ENCODE data around the gene VAMP2.

DNA sequence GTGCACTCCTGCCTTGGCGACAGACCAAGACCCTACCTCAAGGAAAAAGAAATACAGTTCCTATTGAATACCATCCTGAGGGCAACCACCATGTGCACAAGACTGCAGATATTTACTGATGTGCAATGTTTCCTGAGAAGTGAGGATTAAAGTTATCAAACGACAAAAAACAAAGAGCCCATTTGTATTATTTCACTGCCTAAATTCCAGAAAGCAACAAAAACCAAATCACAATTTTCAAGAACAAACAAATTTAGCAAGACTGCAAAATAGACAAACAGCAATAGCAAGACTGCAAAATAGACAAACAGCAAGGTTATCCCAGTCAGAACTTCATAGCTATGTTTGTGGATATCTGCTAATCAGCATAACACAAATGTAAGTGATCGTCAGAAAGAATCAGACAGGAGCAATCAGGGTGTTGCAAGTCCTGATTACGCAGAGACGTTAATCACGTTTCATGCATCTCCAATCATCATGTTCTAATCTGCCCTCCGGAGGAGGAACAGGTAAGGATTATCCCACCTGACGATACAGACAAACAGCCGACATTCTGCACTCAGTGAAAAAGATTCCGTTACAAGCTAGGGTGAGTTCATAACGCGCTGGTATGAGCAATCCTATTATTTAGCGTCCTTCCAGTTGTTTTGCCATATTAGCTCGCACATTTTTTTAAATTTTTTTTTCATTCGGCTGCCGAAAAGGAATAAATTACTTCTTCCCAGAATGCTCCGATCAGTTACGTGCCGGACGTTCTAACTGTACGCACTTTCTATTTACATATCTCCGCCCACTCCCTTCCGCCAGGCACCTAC is 10.5 kb upstream of the VAMP2 start:
- no peak for TF ChIP-seq CTCF (IDR thresholded peaks at IDR 0.05)
- TF ChIP-seq EZH2 (IDR thresholded peaks at IDR 0.05; ENCODE audit: borderline replicate concordance, insufficient read depth, low read depth, low read length, poor library complexity, severe bottlenecking) = no peak

All from B cell (primary cell).